IMR-90 (cell line): ENCODE results near the gene TRAF1. TPM values are rescaled to one million over a fixed set of nuclear protein-coding genes. Genes with fewer than 3 reads are reported as not detected.

Experiments used
- ATAC-seq: fragments of 200-7000 bp; cut with Tn5 transposase; 2 replicates; pipeline ENCODE4 v1.9.1; 2020; ENCODE audit warnings: low read depth, mild to moderate bottlenecking, moderate library complexity
- BruUV-seq: library from RNA; stranded (reverse); fragments of 400-500 nt; replicated peaks from 2 replicates; lab custom pipeline; 2021; lab: Mats Ljungman, UMichigan
- CTCF ChIA-PET: fragments of 300-600 bp; formaldehyde crosslinking; extraction: SDS; loops from one replicate; lab custom pipeline; 2021; ENCODE audit warnings: antibody characterized with exemption; lab: Yijun Ruan, JAX
- POLR2A ChIA-PET: fragments of 300-600 bp; sonication (Branson Sonifier 250); formaldehyde crosslinking; loops from one replicate; lab custom pipeline; 2022; ENCODE audit warnings: antibody characterized with exemption; ENCODE audit not compliant: unreplicated experiment; lab: Charles Lee
- DNase-seq: peaks from one replicate; pipeline ENCODE4 v3.0.0; 2013
- H2AFZ ChIP-seq: replicated peaks from 2 replicates; pipeline ENCODE3; 2013; ENCODE audit warnings: low read length, mild to moderate bottlenecking; ENCODE audit not compliant: poor library complexity
- H2AK5ac ChIP-seq: 2 replicates; pipeline ENCODE4 v1.6.1; 2013; ENCODE audit warnings: low read depth, low read length, inconsistent platforms
- H2AK9ac ChIP-seq: replicated peaks from 2 replicates; pipeline ENCODE3; 2013; ENCODE audit warnings: mild to moderate bottlenecking, low read depth, low read length, moderate library complexity; ENCODE audit not compliant: poor library complexity
- H2BK120ac ChIP-seq: 2 replicates; pipeline ENCODE4 v1.6.1; 2013; ENCODE audit warnings: low read depth, low read length, inconsistent platforms
- H2BK15ac ChIP-seq: 3 replicates; pipeline ENCODE4 v1.6.1; 2013; ENCODE audit warnings: low read depth, low read length, inconsistent platforms
- H2BK20ac ChIP-seq: 2 replicates; pipeline ENCODE4 v1.6.1; 2013; ENCODE audit warnings: low read depth, mild to moderate bottlenecking, inconsistent platforms, low read length, moderate library complexity
- H2BK5ac ChIP-seq: 2 replicates; pipeline ENCODE4 v1.6.1; 2013; ENCODE audit warnings: mild to moderate bottlenecking, low read depth, low read length, inconsistent platforms; ENCODE audit not compliant: poor library complexity, severe bottlenecking
- H3K14ac ChIP-seq: replicated peaks from 2 replicates; pipeline ENCODE4 v1.6.1; 2013; ENCODE audit warnings: low read depth, low read length, inconsistent platforms
- H3K18ac ChIP-seq: 2 replicates; pipeline ENCODE4 v1.6.1; 2013; ENCODE audit warnings: low read depth, low read length, control low read depth
- H3K23ac ChIP-seq: 2 replicates; pipeline ENCODE4 v1.6.1; 2013; ENCODE audit warnings: low read depth, low read length, inconsistent platforms
- H3K27ac ChIP-seq: 2 replicates; pipeline ENCODE4 v1.5.1; 2013; ENCODE audit warnings: mild to moderate bottlenecking, control low read depth, low read length; ENCODE audit not compliant: insufficient read depth
- H3K27me3 ChIP-seq: 2 replicates; pipeline ENCODE4 v1.6.1; 2013; ENCODE audit warnings: low read length; ENCODE audit not compliant: control insufficient read depth, insufficient read depth
- H3K36me3 ChIP-seq: 2 replicates; pipeline ENCODE4 v1.6.1; 2013; ENCODE audit warnings: low read length, mixed read lengths; ENCODE audit not compliant: control insufficient read depth, insufficient read depth
- H3K4ac ChIP-seq: 2 replicates; pipeline ENCODE4 v1.6.1; 2013; ENCODE audit warnings: low read depth, low read length, inconsistent platforms
- H3K4me1 ChIP-seq: 2 replicates; pipeline ENCODE4 v1.6.1; 2013; ENCODE audit warnings: low read length, mixed read lengths; ENCODE audit not compliant: control insufficient read depth, insufficient read depth
- H3K4me2 ChIP-seq: 2 replicates; pipeline ENCODE4 v1.6.1; 2013; ENCODE audit warnings: low read depth, mild to moderate bottlenecking, control low read depth, low read length, moderate library complexity
- H3K4me3 ChIP-seq: 2 replicates; pipeline ENCODE4 v1.5.1; 2013; ENCODE audit warnings: low read depth, mild to moderate bottlenecking, control low read depth, low read length, moderate library complexity; ENCODE audit not compliant: insufficient read depth
- H3K56ac ChIP-seq: 2 replicates; pipeline ENCODE4 v1.6.1; 2013; ENCODE audit warnings: low read length, inconsistent platforms; ENCODE audit not compliant: insufficient read depth; ENCODE audit errors: extremely low read depth
- H3K79me1 ChIP-seq, 2 experiments: 2 replicates each; pipeline ENCODE4 v1.6.1; 2013; ENCODE audit warnings: low read length in 2 of 2, inconsistent platforms in 1 of 2, low read depth in 1 of 2
- H3K9ac ChIP-seq: 2 replicates; pipeline ENCODE4 v1.6.1; 2013; ENCODE audit warnings: low read depth, low read length, control low read depth
- H3K9me1 ChIP-seq: 2 replicates; pipeline ENCODE4 v1.6.1; 2013; ENCODE audit warnings: low read length, inconsistent platforms; ENCODE audit not compliant: insufficient read depth
- H3K9me3 ChIP-seq: 2 replicates; pipeline ENCODE4 v1.6.1; 2013; ENCODE audit warnings: low read length; ENCODE audit not compliant: control insufficient read depth, insufficient read depth
- H4K20me1 ChIP-seq: 2 replicates; pipeline ENCODE4 v1.6.1; 2013; ENCODE audit warnings: low read length, inconsistent platforms; ENCODE audit not compliant: insufficient read depth
- H4K5ac ChIP-seq: 2 replicates; pipeline ENCODE4 v1.6.1; 2013; ENCODE audit warnings: mild to moderate bottlenecking, low read depth, low read length, control low read depth
- H4K8ac ChIP-seq, 2 experiments: 2 replicates each; pipeline ENCODE4 v1.6.1; 2013; ENCODE audit warnings: low read depth in 2 of 2, low read length in 2 of 2, control low read depth in 1 of 2, inconsistent platforms in 1 of 2
- H4K91ac ChIP-seq: 2 replicates; pipeline ENCODE4 v1.6.1; 2013; ENCODE audit warnings: low read depth, low read length, inconsistent platforms; ENCODE audit not compliant: insufficient read depth
- BHLHE40 ChIP-seq: fragments of 150-350 bp; IDR thresholded peaks from 2 replicates; pipeline ENCODE4 v1.6.1; 2016; ENCODE audit warnings: mild to moderate bottlenecking, low read depth, low read length
- CEBPB ChIP-seq: IDR thresholded peaks from 2 replicates; pipeline ENCODE4 v1.6.1; 2012; ENCODE audit warnings: low read depth, low read length, improper control_type of control experiment
- CHD1 ChIP-seq: IDR thresholded peaks from 2 replicates; pipeline ENCODE4 v1.6.1; 2012; ENCODE audit warnings: low read depth, low read length, improper control_type of control experiment
- FOS ChIP-seq: fragments of 150-350 bp; IDR thresholded peaks from 2 replicates; pipeline ENCODE4 v1.6.1; 2016; ENCODE audit warnings: low read depth, low read length
- MAFK ChIP-seq: IDR thresholded peaks from 2 replicates; pipeline ENCODE4 v1.6.1; 2012; ENCODE audit warnings: low read depth, low read length, improper control_type of control experiment
- MAZ ChIP-seq: IDR thresholded peaks from 2 replicates; pipeline ENCODE4 v1.6.1; 2012; ENCODE audit warnings: low read depth, mild to moderate bottlenecking, low read length, improper control_type of control experiment, moderate library complexity, borderline replicate concordance
- MXI1 ChIP-seq: IDR thresholded peaks from 2 replicates; pipeline ENCODE4 v1.6.1; 2012; ENCODE audit warnings: low read depth, mild to moderate bottlenecking, low read length, moderate library complexity, borderline replicate concordance
- NFE2L2 ChIP-seq: fragments of 150-350 bp; IDR thresholded peaks from 2 replicates; pipeline ENCODE4 v1.6.1; 2016; ENCODE audit warnings: low read depth, mild to moderate bottlenecking, low read length
- POLR2A ChIP-seq: IDR thresholded peaks from 2 replicates; pipeline ENCODE4 v1.6.1; 2012; ENCODE audit warnings: mild to moderate bottlenecking, low read depth, low read length
- RAD21 ChIP-seq: IDR thresholded peaks from 2 replicates; pipeline ENCODE4 v1.6.1; 2012; ENCODE audit warnings: low read length, improper control_type of control experiment
- RCOR1 ChIP-seq: IDR thresholded peaks from 2 replicates; pipeline ENCODE4 v1.6.1; 2012; ENCODE audit warnings: mild to moderate bottlenecking, low read length, improper control_type of control experiment; ENCODE audit not compliant: insufficient replicate concordance
- RFX5 ChIP-seq: IDR thresholded peaks from 2 replicates; pipeline ENCODE4 v1.8.0; 2012; ENCODE audit warnings: low read depth, mild to moderate bottlenecking, low read length, moderate library complexity
- SMC3 ChIP-seq: fragments of 150-350 bp; IDR thresholded peaks from 2 replicates; pipeline ENCODE4 v1.6.1; 2016; ENCODE audit warnings: low read depth, mild to moderate bottlenecking, antibody characterized with exemption, low read length, moderate library complexity
- WGBS, 2 experiments: methylation state at CpG; one replicate each; pipeline versions ENCODE4 v1.1.5 to v1.1.7; 2013; ENCODE audit warnings: missing lambda C conversion rate in 2 of 2; ENCODE audit not compliant: insufficient read length in 1 of 2; ENCODE audit errors: extremely low coverage in 2 of 2; 5-methylcytosine and 5-hydroxymethylcytosine counted together
- dilution Hi-C: fragments of 300-500 bp; cut with HindIII; formaldehyde crosslinking; loops from one replicate; pipeline ENCODE4 v1.14.3; 2018; ENCODE audit warnings: low sequenced_read_pairs; ENCODE audit not compliant: unreplicated experiment
- in situ Hi-C: fragments of 300-500 bp; cut with MboI; formaldehyde crosslinking; loops from 3 replicates; pipeline ENCODE4 v1.14.3; 2019; ENCODE audit warnings: low sequenced_read_pairs, inconsistent platforms, mixed read lengths
- intact Hi-C: fragments of 100-400 bp; cut with micrococcal nuclease; formaldehyde crosslinking; loops from 2 replicates; pipeline ENCODE4 v1.10.0; 2022
- polyA plus RNA-seq, 3 experiments: library from polyadenylated mRNA; depleted of rRNA; stranded (reverse); fragments of >200 nt; gene quantifications; 2 replicates each; pipeline ENCODE4 v1.2.3, GENCODE V29; 2012; ENCODE audit warnings: low replicate concordance in 1 of 3
- total RNA-seq: library from RNA; depleted of rRNA; stranded (reverse); fragments of >200 nt; gene quantifications from 2 replicates; pipeline ENCODE4 v1.2.3, GENCODE V29; 2012
- TF ChIP-seq, protein P1 (sequence below): conservative IDR thresholded peaks from 2 replicates; pipeline ENCODE4 v1.5.1; 2012; ENCODE audit warnings: mild to moderate bottlenecking, low read depth, low read length, improper control_type of control experiment
- TF ChIP-seq, protein P2 (sequence below): fragments of 150-350 bp; IDR thresholded peaks from 2 replicates; pipeline ENCODE4 v1.6.1; 2017; ENCODE audit warnings: mild to moderate bottlenecking, antibody characterized with exemption, low read length, low read depth
- TF ChIP-seq, protein P3 (sequence below): fragments of 150-350 bp; IDR thresholded peaks from 2 replicates; pipeline ENCODE4 v1.6.1; 2016; ENCODE audit warnings: low read depth, mild to moderate bottlenecking, low read length, moderate library complexity, borderline replicate concordance

Gene TRAF1
- total and polyA plus RNA-seq, 2 of the 4 experiments (the other 2 are of a cell fraction), result 3.9 to 4.1 TPM

DNA sequence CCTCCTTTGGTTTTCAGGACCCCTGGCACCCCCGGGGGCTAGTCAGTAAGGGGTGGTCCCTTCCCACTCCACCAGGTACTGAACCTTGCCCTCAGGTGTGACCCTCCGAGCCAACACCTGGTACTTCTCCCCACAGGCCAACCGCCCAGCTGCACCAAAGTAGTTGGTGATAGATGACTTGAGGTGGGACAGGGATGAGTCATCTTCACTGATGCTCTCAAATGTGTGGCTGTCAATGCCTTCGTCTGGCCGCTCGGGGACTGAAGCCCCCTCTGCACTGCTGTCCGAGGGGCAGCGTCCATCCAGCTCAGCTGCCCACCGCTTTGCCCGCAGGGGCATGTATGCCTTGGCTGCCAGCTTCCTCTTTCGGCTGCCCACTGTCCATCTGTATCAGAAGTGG is 68.7 kb downstream of the TRAF1 start:
- no TSS peak for BruUV-seq
- Histone ChIP-seq H3K79me1 (0 out of 4 replicates have a peak, but pooled peaks cover 0 to 4% of the 10 kb centered on the region in 2 experiments), H2AK9ac (no peak overlapping the region), H3K27ac (no peak overlapping the region), H2BK120ac (no peak overlapping the region), H3K14ac (no peak overlapping the region), H4K20me1 (no peaks in the 10 kb centered on the region), H4K5ac (no peak overlapping the region), H3K9me3 (no peaks in the 10 kb centered on the region), H4K8ac (no peak overlapping the region), H3K36me3 (peaks cover 36% of the 10 kb centered on the region), H3K4me1 (no peaks in the 10 kb centered on the region), H3K23ac (no peak overlapping the region), H2AFZ (no peak overlapping the region), H3K9ac (no peak overlapping the region), H3K4ac (no peak overlapping the region), H2BK15ac (no peak overlapping the region), H3K9me1 (no peaks in the 10 kb centered on the region; the same call in 1 of the 2 replicates), H3K56ac (no peak overlapping the region), H3K4me3 (no peak overlapping the region), H2BK5ac (no peak overlapping the region), H4K91ac (no peak overlapping the region), H3K4me2 (no peak overlapping the region), H3K27me3 (no peaks in the 10 kb centered on the region), H3K18ac (no peak overlapping the region), H2AK5ac (no peak overlapping the region), H2BK20ac (no peak overlapping the region)
- ChIA-PET CTCF (no interaction called here), POLR2A (no interaction called here)
- in situ Hi-C loops, result no loop called here
- TF ChIP-seq, protein P1, sequence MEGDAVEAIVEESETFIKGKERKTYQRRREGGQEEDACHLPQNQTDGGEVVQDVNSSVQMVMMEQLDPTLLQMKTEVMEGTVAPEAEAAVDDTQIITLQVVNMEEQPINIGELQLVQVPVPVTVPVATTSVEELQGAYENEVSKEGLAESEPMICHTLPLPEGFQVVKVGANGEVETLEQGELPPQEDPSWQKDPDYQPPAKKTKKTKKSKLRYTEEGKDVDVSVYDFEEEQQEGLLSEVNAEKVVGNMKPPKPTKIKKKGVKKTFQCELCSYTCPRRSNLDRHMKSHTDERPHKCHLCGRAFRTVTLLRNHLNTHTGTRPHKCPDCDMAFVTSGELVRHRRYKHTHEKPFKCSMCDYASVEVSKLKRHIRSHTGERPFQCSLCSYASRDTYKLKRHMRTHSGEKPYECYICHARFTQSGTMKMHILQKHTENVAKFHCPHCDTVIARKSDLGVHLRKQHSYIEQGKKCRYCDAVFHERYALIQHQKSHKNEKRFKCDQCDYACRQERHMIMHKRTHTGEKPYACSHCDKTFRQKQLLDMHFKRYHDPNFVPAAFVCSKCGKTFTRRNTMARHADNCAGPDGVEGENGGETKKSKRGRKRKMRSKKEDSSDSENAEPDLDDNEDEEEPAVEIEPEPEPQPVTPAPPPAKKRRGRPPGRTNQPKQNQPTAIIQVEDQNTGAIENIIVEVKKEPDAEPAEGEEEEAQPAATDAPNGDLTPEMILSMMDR, result no peak
- TF ChIP-seq CHD1, result no peak
- TF ChIP-seq RCOR1, result no peak
- TF ChIP-seq SMC3, result no peak
- no peak for TF ChIP-seq MAFK
- TF ChIP-seq NFE2L2, result no peak
- TF ChIP-seq RFX5, result no peak
- no peak for TF ChIP-seq FOS
- no peak for TF ChIP-seq MXI1
- TF ChIP-seq, protein P2, sequence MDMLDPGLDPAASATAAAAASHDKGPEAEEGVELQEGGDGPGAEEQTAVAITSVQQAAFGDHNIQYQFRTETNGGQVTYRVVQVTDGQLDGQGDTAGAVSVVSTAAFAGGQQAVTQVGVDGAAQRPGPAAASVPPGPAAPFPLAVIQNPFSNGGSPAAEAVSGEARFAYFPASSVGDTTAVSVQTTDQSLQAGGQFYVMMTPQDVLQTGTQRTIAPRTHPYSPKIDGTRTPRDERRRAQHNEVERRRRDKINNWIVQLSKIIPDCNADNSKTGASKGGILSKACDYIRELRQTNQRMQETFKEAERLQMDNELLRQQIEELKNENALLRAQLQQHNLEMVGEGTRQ, result no peak
- TF ChIP-seq, protein P3, sequence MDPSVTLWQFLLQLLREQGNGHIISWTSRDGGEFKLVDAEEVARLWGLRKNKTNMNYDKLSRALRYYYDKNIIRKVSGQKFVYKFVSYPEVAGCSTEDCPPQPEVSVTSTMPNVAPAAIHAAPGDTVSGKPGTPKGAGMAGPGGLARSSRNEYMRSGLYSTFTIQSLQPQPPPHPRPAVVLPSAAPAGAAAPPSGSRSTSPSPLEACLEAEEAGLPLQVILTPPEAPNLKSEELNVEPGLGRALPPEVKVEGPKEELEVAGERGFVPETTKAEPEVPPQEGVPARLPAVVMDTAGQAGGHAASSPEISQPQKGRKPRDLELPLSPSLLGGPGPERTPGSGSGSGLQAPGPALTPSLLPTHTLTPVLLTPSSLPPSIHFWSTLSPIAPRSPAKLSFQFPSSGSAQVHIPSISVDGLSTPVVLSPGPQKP, result no peak
- no peak for TF ChIP-seq RAD21
- no peak for TF ChIP-seq CEBPB
- TF ChIP-seq MAZ, result no peak
- TF ChIP-seq BHLHE40, result no peak
- TF ChIP-seq POLR2A, result no peak
- intact Hi-C loops, result no loop called here
- WGBS, 2 experiments, result no CpG with 5 or more reads among the region's 11 CpGs
- dilution Hi-C loops, result no loop called here
- DNase-seq (no peak), ATAC-seq (no peak)
